Heart right ventricle (tissue), 16 donors: Measurements from ENCODE around the gene FOXD4. TPM values are rescaled to one million over a fixed set of nuclear protein-coding genes. Genes with fewer than 3 reads are reported as not detected.
"Not testable (repeated sequence)": the region's sequence is repeated elsewhere in the genome, so short reads cannot be mapped to it uniquely, and the experiment has no call there.

ENCODE experiments used
- ATAC-seq, 8 donors: fragments of 200-7000 bp; cut with Tn5 transposase; one replicate each; pipeline ENCODE4 v1.9.1; 2020; ENCODE audit warnings: mild to moderate bottlenecking in 8 of 8, moderate library complexity in 8 of 8, moderate number of reproducible peaks in 1 of 8
- DNase-seq, 2 donors: peaks; one replicate each; pipeline ENCODE4 v3.0.0-alpha.2; 2020
- H3K27ac ChIP-seq, 10 donors: fragments of 200-600 bp; sonication (generic) in 2 of 10; one replicate each; pipeline versions ENCODE4 v1.5.0 to v1.8.0; 2020 to 2022; ENCODE audit warnings: mild to moderate bottlenecking in 3 of 10
- H3K27me3 ChIP-seq, 7 donors: fragments of 200-600 bp; one replicate each; pipeline ENCODE4 v1.8.0; 2021 to 2022; ENCODE audit warnings: mild to moderate bottlenecking in 2 of 7
- H3K36me3 ChIP-seq, 9 donors: fragments of 200-600 bp; sonication (generic) in 1 of 9; one replicate each; pipeline versions ENCODE4 v1.5.0 to v1.8.0; 2020 to 2022; ENCODE audit warnings: mild to moderate bottlenecking in 2 of 9
- H3K4me1 ChIP-seq, 9 donors: fragments of 200-600 bp; sonication (generic) in 1 of 9; one replicate each; pipeline versions ENCODE4 v1.5.0 to v1.8.0; 2020 to 2022; ENCODE audit warnings: mild to moderate bottlenecking in 4 of 9
- H3K4me3 ChIP-seq, 10 donors: fragments of 200-600 bp; sonication (generic) in 2 of 10; one replicate each; pipeline versions ENCODE4 v1.5.0 to v1.8.0; 2020 to 2022; ENCODE audit warnings: mild to moderate bottlenecking in 7 of 10, moderate library complexity in 2 of 10
- H3K9me3 ChIP-seq, 11 donors: fragments of 200-600 bp in 10 of 11; sonication (generic) in 2 of 11; one replicate each; pipeline versions ENCODE4 v1.5.0 to v1.8.0; 2013 to 2022; ENCODE audit warnings: mild to moderate bottlenecking in 2 of 11, control low read depth in 1 of 11, moderate library complexity in 1 of 11
- WGBS, 2 donors: extraction: QIAGEN DNeasy Blood & Tissue Kit; methylation state at CpG; one replicate each; pipeline ENCODE4 v1.1.7; 2013; ENCODE audit warnings: inconsistent platforms in 1 of 2; 5-methylcytosine and 5-hydroxymethylcytosine counted together
- intact Hi-C, 10 donors: fragments of 100-400 bp; cut with DNase I; formaldehyde crosslinking; loops; one replicate each; pipeline versions ENCODE4 v1.11.1 to v1.14.2; 2022
- long read RNA-seq, 3 donors: library from polyadenylated mRNA; unstranded; transcript quantifications; one replicate each; pipeline ENCODE4 v2.0.0, GENCODE V29; 2020 to 2021
- polyA plus RNA-seq, 2 donors: library from polyadenylated mRNA; stranded (reverse); fragments of 200-250 nt; gene quantifications; one replicate each; pipeline ENCODE4 v1.2.3, GENCODE V29; 2013
- total RNA-seq, 10 donors: library from RNA; stranded (reverse); fragmentation: NEBNext Ultra II Directional in 3 of 10; extraction: Animal tissue kit (Norgen Biotek cat#: 25700) in 3 of 10; gene quantifications; one replicate each; pipeline versions ENCODE4 v1.2.1 to v1.2.4, GENCODE V29; 2021 to 2023
- donor health status: Arrhythmogenic right ventricular cardiomyopathy.
- donor health status: ischemic (EF 13 %, LVEDD 7.1; RV severe dilation, severe dysfunction).
- donor health status: healthy with polysubstance abuse.
- donor health status: DM: no; HTN: yes; CAD: no.
- donor health status: DM: no; HTN: no; CAD: no.
- donor health status: ischemic (EF 25% LVEDD 6.9; RV normal size, moderate dysfunction).
- donor health status: ischemic (EF 25% LVEDD 5.7; RV mildly dilated, moderate dysfunction).
- donor health status: healthy.
- donor health status: DM: yes; HTN: yes; CAD: no.
- donor health status: Ischemic cardiomyopathy.
- donor health status: ischemic (EF 35%, LVEDD 5.7; RV mildly dilated, moderate dysfunction).
- donor health status: nonischemic (EF 11% LVEDD 7.7; RV severe dilation, severe dysfunction).
- donor health status: DM: yes; HTN: yes; CAD: no.
- donor health status: PGD.
- donor health status: ischemic (EF 29% LVEDD 5.4; RV normal size, mild dysfunction).
- donor health status: nonischemic (EF 23%, LVEDD 6.1; RV moderate dilation, normal function).

FOXD4 gene
- total RNA-seq (under 1 TPM in 5 of 10 donors, not detected in 5; 0.11 to 0.27 (median 0.13) TPM), polyA plus RNA-seq (under 1 TPM in 1 of 2 donors, not detected in 1; 0.23 TPM)
- long read RNA-seq, donor 1: 0 reads
- long read RNA-seq, donor 2: 0 reads
- long read RNA-seq, donor 3: 0 reads

DNA sequence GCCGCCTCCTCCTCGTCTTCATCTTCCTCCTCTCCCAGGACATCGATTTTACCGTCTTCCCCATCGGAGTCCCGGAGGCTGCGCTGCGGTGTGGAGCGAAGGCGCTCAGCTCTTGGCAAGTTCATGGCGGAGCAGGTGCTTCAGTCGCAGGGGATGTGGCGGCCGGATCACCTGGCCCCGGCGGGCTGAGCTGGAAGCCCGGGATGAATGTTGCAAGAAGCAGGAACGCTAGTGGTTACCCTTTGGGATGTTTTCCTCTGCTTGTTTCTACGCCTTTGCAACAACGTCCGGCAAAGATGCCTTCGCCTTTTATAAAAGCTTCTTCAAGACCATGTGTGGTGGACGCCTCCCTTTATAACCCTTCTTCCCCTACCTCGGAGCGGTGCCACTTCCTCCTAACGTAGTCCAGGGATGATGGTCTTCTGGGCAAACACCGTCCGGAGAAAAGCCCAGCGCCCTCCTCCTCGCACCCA lies at the start of gene FOXD4:
Gene FOXD4 (minus strand): TSS at position 423 of the 473 bp plus-strand sequence. CDS start 298 bp downstream, at position 125.
- H3K36me3 ChIP-seq, intact Hi-C loops, ATAC-seq, H3K27ac ChIP-seq, H3K9me3 ChIP-seq, DNase-seq: not testable (repeated sequence)
- Histone ChIP-seq H3K27me3 (peaks cover 11 to 54% (median 50%) of the 10 kb centered on the region in 7 donors), H3K4me3 (peak within 1 kb of the TSS in 3 of 10 donors; percentile 5 to 26 (median 17)), H3K4me1 (peaks cover 0 to 32% (median 18%) of the 10 kb centered on the region in 9 donors)
- 11 to 22% methylated on average over 26 to 28 of the region's 30 CpGs for WGBS, 2 donors

- WGBS, 2 donors: 57% methylated on average over 1 of the region's 1 CpG; no CpG with 5 or more reads in 1 of the 2 donors
- H3K27ac ChIP-seq, DNase-seq, ATAC-seq, H3K4me3 ChIP-seq, H3K36me3 ChIP-seq, H3K9me3 ChIP-seq, H3K4me1 ChIP-seq, H3K27me3 ChIP-seq, intact Hi-C loops: not testable (repeated sequence)
Measured at GRCh38 chr9:159871-160270, 41.7 kb upstream of the FOXD4 start.

DNA sequence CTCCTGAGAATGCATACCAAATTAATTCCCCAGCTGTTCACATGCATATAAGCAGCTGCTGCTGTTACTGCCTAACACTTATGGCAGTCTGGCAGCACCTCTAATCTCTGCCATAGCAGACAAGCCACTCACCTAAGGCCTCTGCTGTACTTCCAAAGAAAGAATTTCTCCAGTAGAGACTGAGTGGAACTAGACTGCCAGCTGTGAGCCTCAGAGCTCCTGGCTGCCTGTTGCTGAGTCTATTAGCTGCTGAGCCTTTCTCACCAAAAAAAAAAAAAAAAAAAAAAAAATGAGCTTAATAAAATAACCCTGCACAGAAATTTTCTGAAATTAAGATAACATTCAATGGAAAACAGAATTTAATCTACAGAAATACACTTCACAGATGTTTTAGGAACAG lies 33.0 kb upstream of the FOXD4 start:
- peaks cover 0 to 17% (median 0%) of the 10 kb centered on the region in 9 donors for H3K36me3 ChIP-seq
- H3K4me1 ChIP-seq, ATAC-seq, H3K27me3 ChIP-seq, H3K9me3 ChIP-seq, H3K27ac ChIP-seq, DNase-seq, intact Hi-C loops, H3K4me3 ChIP-seq: not testable (repeated sequence)

DNA sequence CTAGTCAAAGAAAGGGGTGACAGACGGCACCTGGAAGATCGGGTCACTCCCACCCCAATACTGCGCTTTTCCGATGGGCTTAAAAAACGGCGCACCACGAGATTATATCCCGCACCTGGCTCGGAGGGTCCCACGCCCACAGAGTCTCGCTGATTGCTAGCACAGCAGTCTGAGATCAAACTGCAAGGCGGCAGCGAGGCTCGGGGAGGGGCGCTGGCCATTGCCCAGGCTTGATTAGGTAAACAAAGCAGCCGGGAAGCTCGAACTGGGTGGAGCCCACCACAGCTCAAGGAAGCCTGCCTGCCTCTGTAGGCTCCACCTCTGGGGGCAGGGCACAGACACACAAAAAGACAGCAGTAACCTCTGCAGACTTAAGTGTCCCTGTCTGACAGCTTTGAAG lies 21.7 kb upstream of the FOXD4 start:
- DNase-seq, H3K4me3 ChIP-seq, H3K27ac ChIP-seq, H3K27me3 ChIP-seq, H3K36me3 ChIP-seq, intact Hi-C loops, H3K9me3 ChIP-seq, H3K4me1 ChIP-seq, ATAC-seq: not testable (repeated sequence)
- WGBS, 2 donors: 87 to 92% methylated on average over 15 to 17 of the region's 17 CpGs

GRCh38 chr9:117144-117994 lies 848 bp downstream of the FOXD4 start:
- H3K36me3 ChIP-seq, H3K27ac ChIP-seq, H3K9me3 ChIP-seq, ATAC-seq, DNase-seq, intact Hi-C loops: not testable (repeated sequence)
- 3 to 5% methylated on average over 51 to 54 of the region's 71 CpGs for WGBS, 2 donors
- Histone ChIP-seq H3K27me3 (peaks cover 11 to 60% (median 57%) of the 10 kb centered on the region in 7 donors), H3K4me1 (peaks cover 0 to 34% (median 18%) of the 10 kb centered on the region in 9 donors), H3K4me3 (peak overlapping the region in 3 of 10 donors; percentile 5 to 26 (median 17))

GRCh38 chr9:116239-117077 lies 1.8 kb downstream of the FOXD4 start:
- H3K9me3 ChIP-seq, H3K27ac ChIP-seq, intact Hi-C loops, DNase-seq, H3K36me3 ChIP-seq, ATAC-seq, H3K4me3 ChIP-seq: not testable (repeated sequence)
- WGBS, 2 donors: 8 to 14% methylated on average over 39 to 40 of the region's 41 CpGs
- Histone ChIP-seq H3K4me1 (peaks cover 0 to 34% (median 18%) of the 10 kb centered on the region in 9 donors), H3K27me3 (peaks cover 11 to 69% (median 64%) of the 10 kb centered on the region in 7 donors)

- H3K4me3 ChIP-seq: peak overlapping the region in 7 of 10 donors; percentile 52 to 62 (median 54)
- WGBS, 2 donors: 7 to 9% methylated on average over 9 to 11 of the region's 11 CpGs
- ATAC-seq, H3K36me3 ChIP-seq, intact Hi-C loops, H3K9me3 ChIP-seq, DNase-seq: not testable (repeated sequence)
- H3K27me3 ChIP-seq: peaks cover 11 to 82% (median 72%) of the 10 kb centered on the region in 7 donors
- H3K4me1 ChIP-seq: peaks cover 0 to 34% (median 18%) of the 10 kb centered on the region in 9 donors
- H3K27ac ChIP-seq: peak overlapping the region in 3 of 10 donors; percentile 67 to 78 (median 70)
Measured at GRCh38 chr9:115118-115451, 3.1 kb downstream of the FOXD4 start.

DNA sequence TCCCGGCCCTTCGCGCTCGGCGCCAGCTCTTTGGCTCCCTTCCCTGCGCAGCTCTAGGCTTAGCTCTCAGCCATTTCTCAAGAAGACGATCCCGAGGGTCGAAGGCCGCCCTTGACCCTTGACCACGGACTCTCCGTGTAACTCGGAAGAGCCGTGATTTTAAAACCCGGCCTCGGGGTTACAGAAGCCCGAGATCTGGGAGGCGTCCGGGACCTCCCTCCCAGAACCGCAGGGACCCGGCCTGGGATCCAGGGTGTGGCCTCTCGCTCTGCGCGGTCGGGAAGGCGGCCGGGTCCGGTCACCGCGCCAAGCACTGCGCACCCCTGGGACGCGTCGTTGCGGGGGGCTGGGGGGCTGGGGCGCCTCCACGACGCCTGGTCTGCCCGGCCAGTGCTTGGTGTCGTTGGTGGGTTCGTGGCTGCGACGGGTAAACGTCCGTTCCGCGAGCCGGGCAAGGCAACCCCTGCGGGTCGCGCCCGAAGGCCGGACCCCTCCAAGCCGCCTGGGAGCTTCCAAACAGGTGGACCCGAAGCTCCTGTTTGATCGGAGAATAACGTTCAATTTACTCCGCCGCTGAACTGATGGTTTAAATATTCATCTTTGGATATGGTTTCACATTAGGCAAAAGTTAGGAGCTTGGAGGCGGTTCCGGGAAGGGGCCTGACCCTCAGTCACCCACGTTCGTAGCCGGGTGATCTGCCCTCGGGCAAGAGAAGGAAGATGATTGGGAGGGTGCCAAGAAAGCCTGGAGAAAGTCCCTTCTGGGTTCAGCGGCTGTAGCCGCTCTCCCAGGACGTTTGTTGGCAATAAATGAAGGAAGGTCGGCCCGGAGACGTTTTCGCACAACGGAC lies 3.7 kb downstream of the FOXD4 start:
- Histone ChIP-seq H3K27me3 (peaks cover 11 to 88% (median 78%) of the 10 kb centered on the region in 7 donors), H3K4me3 (peak overlapping the region; percentile 35 to 62 (median 53)), H3K27ac (peak overlapping the region in 4 of 10 donors; percentile 56 to 78 (median 68)), H3K4me1 (peaks cover 0 to 34% (median 18%) of the 10 kb centered on the region in 9 donors)
- intact Hi-C loops, H3K9me3 ChIP-seq, H3K36me3 ChIP-seq: not testable (repeated sequence)
- ATAC-seq (peak; percentile 40 to 86 (median 64)), DNase-seq (peak in 1 of 2 donors; percentile 12)
- 1 to 2% methylated on average over 72 to 73 of the region's 73 CpGs for WGBS, 2 donors

- H3K4me3 ChIP-seq: peak overlapping the region; percentile 35 to 62 (median 53)
- H3K9me3 ChIP-seq, intact Hi-C loops, H3K36me3 ChIP-seq: not testable (repeated sequence)
- WGBS, 2 donors: 1 to 2% methylated on average over 106 to 109 of the region's 111 CpGs
- H3K27ac ChIP-seq: peak overlapping the region in 5 of 10 donors; percentile 15 to 78 (median 67)
- DNase-seq: peak; percentile 30 to 47
- peaks cover 11 to 95% (median 84%) of the 10 kb centered on the region in 7 donors for H3K27me3 ChIP-seq
- peak; percentile 72 to 89 (median 81) for ATAC-seq
- H3K4me1 ChIP-seq: peaks cover 0 to 34% (median 18%) of the 10 kb centered on the region in 9 donors
Measured at GRCh38 chr9:113468-114266, 4.5 kb downstream of the FOXD4 start.
